IMR-90 (cell line): ENCODE results near the gene ACOT2. TPM values are rescaled to one million over a fixed set of nuclear protein-coding genes. Genes with fewer than 3 reads are reported as not detected.
"Not testable (repeated sequence)": the region's sequence is repeated elsewhere in the genome, so short reads cannot be mapped to it uniquely, and the experiment has no call there.

Experiments
- ATAC-seq: fragments of 200-7000 bp; cut with Tn5 transposase; 2 replicates; pipeline ENCODE4 v1.9.1; 2020; ENCODE audit warnings: low read depth, mild to moderate bottlenecking, moderate library complexity
- BruUV-seq: library from RNA; stranded (reverse); fragments of 400-500 nt; replicated peaks from 2 replicates; lab custom pipeline; 2021; lab: Mats Ljungman, UMichigan
- CTCF ChIA-PET: fragments of 300-600 bp; formaldehyde crosslinking; extraction: SDS; loops from one replicate; lab custom pipeline; 2021; ENCODE audit warnings: antibody characterized with exemption; lab: Yijun Ruan, JAX
- POLR2A ChIA-PET: fragments of 300-600 bp; sonication (Branson Sonifier 250); formaldehyde crosslinking; loops from one replicate; lab custom pipeline; 2022; ENCODE audit warnings: antibody characterized with exemption; ENCODE audit not compliant: unreplicated experiment; lab: Charles Lee
- DNase-seq: peaks from one replicate; pipeline ENCODE4 v3.0.0; 2013
- H2AFZ ChIP-seq: replicated peaks from 2 replicates; pipeline ENCODE3; 2013; ENCODE audit warnings: low read length, mild to moderate bottlenecking; ENCODE audit not compliant: poor library complexity
- H2AK5ac ChIP-seq: 2 replicates; pipeline ENCODE4 v1.6.1; 2013; ENCODE audit warnings: low read depth, low read length, inconsistent platforms
- H2AK9ac ChIP-seq: replicated peaks from 2 replicates; pipeline ENCODE3; 2013; ENCODE audit warnings: mild to moderate bottlenecking, low read depth, low read length, moderate library complexity; ENCODE audit not compliant: poor library complexity
- H2BK120ac ChIP-seq: 2 replicates; pipeline ENCODE4 v1.6.1; 2013; ENCODE audit warnings: low read depth, low read length, inconsistent platforms
- H2BK15ac ChIP-seq: 3 replicates; pipeline ENCODE4 v1.6.1; 2013; ENCODE audit warnings: low read depth, low read length, inconsistent platforms
- H2BK20ac ChIP-seq: 2 replicates; pipeline ENCODE4 v1.6.1; 2013; ENCODE audit warnings: low read depth, mild to moderate bottlenecking, inconsistent platforms, low read length, moderate library complexity
- H2BK5ac ChIP-seq: 2 replicates; pipeline ENCODE4 v1.6.1; 2013; ENCODE audit warnings: mild to moderate bottlenecking, low read depth, low read length, inconsistent platforms; ENCODE audit not compliant: poor library complexity, severe bottlenecking
- H3K14ac ChIP-seq: replicated peaks from 2 replicates; pipeline ENCODE4 v1.6.1; 2013; ENCODE audit warnings: low read depth, low read length, inconsistent platforms
- H3K18ac ChIP-seq: 2 replicates; pipeline ENCODE4 v1.6.1; 2013; ENCODE audit warnings: low read depth, low read length, control low read depth
- H3K23ac ChIP-seq: 2 replicates; pipeline ENCODE4 v1.6.1; 2013; ENCODE audit warnings: low read depth, low read length, inconsistent platforms
- H3K27ac ChIP-seq: 2 replicates; pipeline ENCODE4 v1.5.1; 2013; ENCODE audit warnings: mild to moderate bottlenecking, control low read depth, low read length; ENCODE audit not compliant: insufficient read depth
- H3K27me3 ChIP-seq: 2 replicates; pipeline ENCODE4 v1.6.1; 2013; ENCODE audit warnings: low read length; ENCODE audit not compliant: control insufficient read depth, insufficient read depth
- H3K36me3 ChIP-seq: 2 replicates; pipeline ENCODE4 v1.6.1; 2013; ENCODE audit warnings: low read length, mixed read lengths; ENCODE audit not compliant: control insufficient read depth, insufficient read depth
- H3K4ac ChIP-seq: 2 replicates; pipeline ENCODE4 v1.6.1; 2013; ENCODE audit warnings: low read depth, low read length, inconsistent platforms
- H3K4me1 ChIP-seq: 2 replicates; pipeline ENCODE4 v1.6.1; 2013; ENCODE audit warnings: low read length, mixed read lengths; ENCODE audit not compliant: control insufficient read depth, insufficient read depth
- H3K4me2 ChIP-seq: 2 replicates; pipeline ENCODE4 v1.6.1; 2013; ENCODE audit warnings: low read depth, mild to moderate bottlenecking, control low read depth, low read length, moderate library complexity
- H3K4me3 ChIP-seq: 2 replicates; pipeline ENCODE4 v1.5.1; 2013; ENCODE audit warnings: low read depth, mild to moderate bottlenecking, control low read depth, low read length, moderate library complexity; ENCODE audit not compliant: insufficient read depth
- H3K56ac ChIP-seq: 2 replicates; pipeline ENCODE4 v1.6.1; 2013; ENCODE audit warnings: low read length, inconsistent platforms; ENCODE audit not compliant: insufficient read depth; ENCODE audit errors: extremely low read depth
- H3K79me1 ChIP-seq, 2 experiments: 2 replicates each; pipeline ENCODE4 v1.6.1; 2013; ENCODE audit warnings: low read length in 2 of 2, inconsistent platforms in 1 of 2, low read depth in 1 of 2
- H3K9ac ChIP-seq: 2 replicates; pipeline ENCODE4 v1.6.1; 2013; ENCODE audit warnings: low read depth, low read length, control low read depth
- H3K9me1 ChIP-seq: 2 replicates; pipeline ENCODE4 v1.6.1; 2013; ENCODE audit warnings: low read length, inconsistent platforms; ENCODE audit not compliant: insufficient read depth
- H3K9me3 ChIP-seq: 2 replicates; pipeline ENCODE4 v1.6.1; 2013; ENCODE audit warnings: low read length; ENCODE audit not compliant: control insufficient read depth, insufficient read depth
- H4K20me1 ChIP-seq: 2 replicates; pipeline ENCODE4 v1.6.1; 2013; ENCODE audit warnings: low read length, inconsistent platforms; ENCODE audit not compliant: insufficient read depth
- H4K5ac ChIP-seq: 2 replicates; pipeline ENCODE4 v1.6.1; 2013; ENCODE audit warnings: mild to moderate bottlenecking, low read depth, low read length, control low read depth
- H4K8ac ChIP-seq, 2 experiments: 2 replicates each; pipeline ENCODE4 v1.6.1; 2013; ENCODE audit warnings: low read depth in 2 of 2, low read length in 2 of 2, control low read depth in 1 of 2, inconsistent platforms in 1 of 2
- H4K91ac ChIP-seq: 2 replicates; pipeline ENCODE4 v1.6.1; 2013; ENCODE audit warnings: low read depth, low read length, inconsistent platforms; ENCODE audit not compliant: insufficient read depth
- WGBS, 2 experiments: methylation state at CpG; one replicate each; pipeline versions ENCODE4 v1.1.5 to v1.1.7; 2013; ENCODE audit warnings: missing lambda C conversion rate in 2 of 2; ENCODE audit not compliant: insufficient read length in 1 of 2; ENCODE audit errors: extremely low coverage in 2 of 2; 5-methylcytosine and 5-hydroxymethylcytosine counted together
- dilution Hi-C: fragments of 300-500 bp; cut with HindIII; formaldehyde crosslinking; loops from one replicate; pipeline ENCODE4 v1.14.3; 2018; ENCODE audit warnings: low sequenced_read_pairs; ENCODE audit not compliant: unreplicated experiment
- in situ Hi-C: fragments of 300-500 bp; cut with MboI; formaldehyde crosslinking; loops from 3 replicates; pipeline ENCODE4 v1.14.3; 2019; ENCODE audit warnings: low sequenced_read_pairs, inconsistent platforms, mixed read lengths
- intact Hi-C: fragments of 100-400 bp; cut with micrococcal nuclease; formaldehyde crosslinking; loops from 2 replicates; pipeline ENCODE4 v1.10.0; 2022
- polyA plus RNA-seq, 3 experiments: library from polyadenylated mRNA; depleted of rRNA; stranded (reverse); fragments of >200 nt; gene quantifications; 2 replicates each; pipeline ENCODE4 v1.2.3, GENCODE V29; 2012; ENCODE audit warnings: low replicate concordance in 1 of 3
- total RNA-seq: library from RNA; depleted of rRNA; stranded (reverse); fragments of >200 nt; gene quantifications from 2 replicates; pipeline ENCODE4 v1.2.3, GENCODE V29; 2012

The ACOT2 gene
- total and polyA plus RNA-seq, 2 of the 4 experiments (the other 2 are of a cell fraction): 24.7 to 33.1 TPM

DNA sequence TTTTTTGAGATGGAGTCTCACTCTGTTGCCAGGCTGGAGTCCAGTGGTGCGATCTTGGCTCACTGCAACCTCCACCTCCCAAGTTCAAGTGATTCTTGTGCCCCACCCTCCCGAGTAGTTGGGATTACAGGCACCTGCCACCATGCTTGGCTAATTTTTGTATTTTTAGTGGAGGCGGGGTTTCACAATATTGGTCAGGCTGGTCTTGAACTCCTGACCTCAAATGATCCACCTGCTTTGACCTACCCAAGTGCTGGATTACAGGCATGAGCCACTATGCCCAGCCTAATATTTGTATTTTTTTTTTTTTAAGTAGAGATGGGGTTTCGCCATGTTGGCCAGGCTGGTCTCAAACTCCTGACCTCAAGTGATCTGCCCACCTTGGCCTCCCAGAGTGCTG lies 4.7 kb downstream of the ACOT2 start:
- in situ Hi-C loops: not testable (repeated sequence)

DNA sequence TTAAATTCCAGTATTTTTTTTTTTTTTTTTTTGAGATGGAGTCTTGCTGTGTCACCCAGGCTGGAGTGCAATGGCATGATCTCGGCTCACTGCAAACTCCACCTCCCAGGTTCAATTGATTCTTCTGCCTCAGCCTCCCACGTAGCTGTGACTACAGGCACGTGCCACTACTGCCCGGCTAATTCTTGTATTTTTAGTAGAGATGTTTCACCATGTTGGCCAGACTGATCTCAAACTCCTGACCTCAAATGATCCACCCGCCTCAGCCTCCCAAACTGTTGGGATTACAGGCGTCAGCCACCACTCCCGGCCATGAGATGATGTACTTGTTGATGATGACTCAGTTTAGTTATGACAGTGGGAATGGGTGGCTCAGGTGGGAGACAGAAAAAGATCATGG lies 5.2 kb downstream of the ACOT2 start:
- intact Hi-C loops, H3K23ac ChIP-seq, dilution Hi-C loops, BruUV-seq, H4K20me1 ChIP-seq, H4K91ac ChIP-seq, H2BK15ac ChIP-seq, ATAC-seq, H3K27me3 ChIP-seq, H3K14ac ChIP-seq, H3K4me2 ChIP-seq, H2AFZ ChIP-seq, H3K4ac ChIP-seq, H2AK9ac ChIP-seq, POLR2A ChIA-PET, H2BK120ac ChIP-seq, H3K9me1 ChIP-seq, H2AK5ac ChIP-seq, H3K27ac ChIP-seq, DNase-seq, H3K9ac ChIP-seq, CTCF ChIA-PET, H3K4me1 ChIP-seq, H2BK20ac ChIP-seq, H3K4me3 ChIP-seq, H3K18ac ChIP-seq, H3K56ac ChIP-seq, H2BK5ac ChIP-seq, H3K36me3 ChIP-seq, H3K9me3 ChIP-seq, in situ Hi-C loops, H4K5ac ChIP-seq, H4K8ac ChIP-seq: not testable (repeated sequence)
- WGBS, 2 experiments: no CpG with 5 or more reads among the region's 7 CpGs
- H3K79me1 ChIP-seq: peaks cover 6 to 12% of the 10 kb centered on the region in 2 experiments; a peak in 3 of 4 replicates

More for the DNA sequence above, 4.7 kb downstream of the ACOT2 start:
- H2BK20ac ChIP-seq, intact Hi-C loops, H2AFZ ChIP-seq, H3K27ac ChIP-seq, ATAC-seq, H3K36me3 ChIP-seq, H4K20me1 ChIP-seq, H3K27me3 ChIP-seq, H4K91ac ChIP-seq, H3K14ac ChIP-seq, H2BK5ac ChIP-seq, H3K18ac ChIP-seq, BruUV-seq, H2BK120ac ChIP-seq, CTCF ChIA-PET, H3K9me3 ChIP-seq, H3K4me2 ChIP-seq, H3K4me3 ChIP-seq, H4K8ac ChIP-seq, POLR2A ChIA-PET, H3K9ac ChIP-seq, H3K4ac ChIP-seq, H3K23ac ChIP-seq, dilution Hi-C loops, H2BK15ac ChIP-seq, H2AK9ac ChIP-seq, H3K4me1 ChIP-seq, H3K9me1 ChIP-seq, H4K5ac ChIP-seq, H2AK5ac ChIP-seq, DNase-seq, H3K56ac ChIP-seq: not testable (repeated sequence)
- H3K79me1 ChIP-seq: peaks cover 6 to 12% of the 10 kb centered on the region in 2 experiments; a peak in 3 of 4 replicates
- 80% methylated on average over 1 of the region's 4 CpGs; no CpG with 5 or more reads in 1 of the 2 experiments for WGBS, 2 experiments
